ENCODE results near the gene FREM2.

The FREM2 gene

GRCh38 chr13:38785042-38785441 is 98.2 kb downstream of the FREM2 start:
- Histone ChIP-seq H3K9me3 (ENCODE audit: control insufficient read depth, low read length) (no peaks in the 10 kb centered on the region), H3K4me1 (ENCODE audit: control insufficient read depth, insufficient read depth, low read length, poor library complexity, severe bottlenecking) (no peaks in the 10 kb centered on the region), H3K27ac (ENCODE audit: low read depth, low read length, severe bottlenecking) (no peak overlapping the region), H3K36me3 (ENCODE audit: control insufficient read depth, insufficient read depth, low read length) (no peaks in the 10 kb centered on the region), H3K4me3 (ENCODE audit: extremely low read depth, insufficient read depth, low read length, poor library complexity, severe bottlenecking) (no peak overlapping the region)
- WGBS, 2 experiments (ENCODE audit: insufficient coverage in 2 of 2), result 83 to 100% methylated on average over 1 of the region's 2 CpGs

- no peak overlapping the region for H3K27ac ChIP-seq (ENCODE audit: low read depth, low read length, severe bottlenecking)
- H3K9me3 ChIP-seq (ENCODE audit: control insufficient read depth, low read length), result no peaks in the 10 kb centered on the region
- H3K36me3 ChIP-seq (ENCODE audit: control insufficient read depth, insufficient read depth, low read length), result no peaks in the 10 kb centered on the region
- no peak overlapping the region for H3K4me3 ChIP-seq (ENCODE audit: extremely low read depth, insufficient read depth, low read length, poor library complexity, severe bottlenecking)
- 80 to 100% methylated on average over 1 of the region's 1 CpG for WGBS, 2 experiments (ENCODE audit: insufficient coverage in 2 of 2)
- H3K4me1 ChIP-seq (ENCODE audit: control insufficient read depth, insufficient read depth, low read length, poor library complexity, severe bottlenecking), result no peaks in the 10 kb centered on the region
These were observed 98.6 kb downstream of the FREM2 start for GRCh38 chr13:38785490-38785889.

GRCh38 chr13:38787550-38787949 is 100.7 kb downstream of the FREM2 start:
- no peak overlapping the region for H3K4me3 ChIP-seq (ENCODE audit: extremely low read depth, insufficient read depth, low read length, poor library complexity, severe bottlenecking)
- H3K9me3 ChIP-seq (ENCODE audit: control insufficient read depth, low read length), result no peaks in the 10 kb centered on the region
- WGBS, 2 experiments (ENCODE audit: insufficient coverage in 2 of 2), result no CpG with 5 or more reads among the region's 1 CpG
- no peak overlapping the region for H3K27ac ChIP-seq (ENCODE audit: low read depth, low read length, severe bottlenecking)
- H3K36me3 ChIP-seq (ENCODE audit: control insufficient read depth, insufficient read depth, low read length), result no peaks in the 10 kb centered on the region
- no peaks in the 10 kb centered on the region for H3K4me1 ChIP-seq (ENCODE audit: control insufficient read depth, insufficient read depth, low read length, poor library complexity, severe bottlenecking)

GRCh38 chr13:38796890-38797289 is 110.0 kb downstream of the FREM2 start:
- no CpG with 5 or more reads among the region's 1 CpG for WGBS, 2 experiments (ENCODE audit: insufficient coverage in 2 of 2)
- Histone ChIP-seq H3K4me3 (ENCODE audit: extremely low read depth, insufficient read depth, low read length, poor library complexity, severe bottlenecking) (no peak overlapping the region), H3K27ac (ENCODE audit: low read depth, low read length, severe bottlenecking) (no peak overlapping the region), H3K36me3 (ENCODE audit: control insufficient read depth, insufficient read depth, low read length) (no peaks in the 10 kb centered on the region), H3K4me1 (ENCODE audit: control insufficient read depth, insufficient read depth, low read length, poor library complexity, severe bottlenecking) (no peaks in the 10 kb centered on the region), H3K9me3 (ENCODE audit: control insufficient read depth, low read length) (no peaks in the 10 kb centered on the region)

GRCh38 chr13:38803531-38803930 is 116.7 kb downstream of the FREM2 start:
- peaks cover 6% of the 10 kb centered on the region for H3K4me1 ChIP-seq (ENCODE audit: control insufficient read depth, insufficient read depth, low read length, poor library complexity, severe bottlenecking)
- no peak overlapping the region for H3K4me3 ChIP-seq (ENCODE audit: extremely low read depth, insufficient read depth, low read length, poor library complexity, severe bottlenecking)
- peak overlapping the region; percentile 38 for H3K27ac ChIP-seq (ENCODE audit: low read depth, low read length, severe bottlenecking)
- H3K36me3 ChIP-seq (ENCODE audit: control insufficient read depth, insufficient read depth, low read length), result no peaks in the 10 kb centered on the region
- no peaks in the 10 kb centered on the region for H3K9me3 ChIP-seq (ENCODE audit: control insufficient read depth, low read length)
- WGBS, 2 experiments (ENCODE audit: insufficient coverage in 2 of 2), result no CpG with 5 or more reads among the region's 2 CpGs

- Histone ChIP-seq H3K36me3 (ENCODE audit: control insufficient read depth, insufficient read depth, low read length) (no peaks in the 10 kb centered on the region), H3K9me3 (ENCODE audit: control insufficient read depth, low read length) (no peaks in the 10 kb centered on the region), H3K4me1 (ENCODE audit: control insufficient read depth, insufficient read depth, low read length, poor library complexity, severe bottlenecking) (peaks cover 6% of the 10 kb centered on the region), H3K27ac (ENCODE audit: low read depth, low read length, severe bottlenecking) (peak overlapping the region; percentile 38), H3K4me3 (ENCODE audit: extremely low read depth, insufficient read depth, low read length, poor library complexity, severe bottlenecking) (no peak overlapping the region)
- WGBS, 2 experiments (ENCODE audit: insufficient coverage in 2 of 2), result 80% methylated on average over 1 of the region's 2 CpGs; no CpG with 5 or more reads in 1 of the 2 experiments
These were observed 117.2 kb downstream of the FREM2 start for GRCh38 chr13:38804061-38804460.

GRCh38 chr13:38804536-38804935 is 117.7 kb downstream of the FREM2 start:
- H3K4me3 ChIP-seq (ENCODE audit: extremely low read depth, insufficient read depth, low read length, poor library complexity, severe bottlenecking), result no peak overlapping the region
- no peaks in the 10 kb centered on the region for H3K9me3 ChIP-seq (ENCODE audit: control insufficient read depth, low read length)
- H3K27ac ChIP-seq (ENCODE audit: low read depth, low read length, severe bottlenecking), result no peak overlapping the region
- WGBS, 2 experiments (ENCODE audit: insufficient coverage in 2 of 2), result 67% methylated on average over 1 of the region's 1 CpG
- H3K36me3 ChIP-seq (ENCODE audit: control insufficient read depth, insufficient read depth, low read length), result no peaks in the 10 kb centered on the region
- H3K4me1 ChIP-seq (ENCODE audit: control insufficient read depth, insufficient read depth, low read length, poor library complexity, severe bottlenecking), result peaks cover 6% of the 10 kb centered on the region

- WGBS, 2 experiments (ENCODE audit: insufficient coverage in 2 of 2), result no CpG with 5 or more reads among the region's 1 CpG
These were observed 127.5 kb downstream of the FREM2 start for GRCh38 chr13:38814331-38814730.

GRCh38 chr13:38819053-38819452 is 132.2 kb downstream of the FREM2 start:
- WGBS, 2 experiments (ENCODE audit: insufficient coverage in 2 of 2), result 60% methylated on average over 1 of the region's 1 CpG; no CpG with 5 or more reads in 1 of the 2 experiments
- no peak overlapping the region for H3K27ac ChIP-seq (ENCODE audit: low read depth, low read length, severe bottlenecking)
- no peak overlapping the region for H3K4me3 ChIP-seq (ENCODE audit: extremely low read depth, insufficient read depth, low read length, poor library complexity, severe bottlenecking)
- H3K4me1 ChIP-seq (ENCODE audit: control insufficient read depth, insufficient read depth, low read length, poor library complexity, severe bottlenecking), result no peaks in the 10 kb centered on the region
- no peaks in the 10 kb centered on the region for H3K9me3 ChIP-seq (ENCODE audit: control insufficient read depth, low read length)
- H3K36me3 ChIP-seq (ENCODE audit: control insufficient read depth, insufficient read depth, low read length), result no peaks in the 10 kb centered on the region

More at GRCh38 chr13:38814331-38814730, 127.5 kb downstream of the FREM2 start:
- Histone ChIP-seq H3K27ac (ENCODE audit: low read depth, low read length, severe bottlenecking) (no peak overlapping the region), H3K4me1 (ENCODE audit: control insufficient read depth, insufficient read depth, low read length, poor library complexity, severe bottlenecking) (no peaks in the 10 kb centered on the region), H3K36me3 (ENCODE audit: control insufficient read depth, insufficient read depth, low read length) (no peaks in the 10 kb centered on the region), H3K9me3 (ENCODE audit: control insufficient read depth, low read length) (no peaks in the 10 kb centered on the region), H3K4me3 (ENCODE audit: extremely low read depth, insufficient read depth, low read length, poor library complexity, severe bottlenecking) (no peak overlapping the region)

GRCh38 chr13:38819596-38819995 is 132.7 kb downstream of the FREM2 start:
- Histone ChIP-seq H3K4me1 (ENCODE audit: control insufficient read depth, insufficient read depth, low read length, poor library complexity, severe bottlenecking) (no peaks in the 10 kb centered on the region), H3K27ac (ENCODE audit: low read depth, low read length, severe bottlenecking) (no peak overlapping the region), H3K4me3 (ENCODE audit: extremely low read depth, insufficient read depth, low read length, poor library complexity, severe bottlenecking) (no peak overlapping the region), H3K36me3 (ENCODE audit: control insufficient read depth, insufficient read depth, low read length) (no peaks in the 10 kb centered on the region), H3K9me3 (ENCODE audit: control insufficient read depth, low read length) (no peaks in the 10 kb centered on the region)
- no CpG with 5 or more reads among the region's 2 CpGs for WGBS, 2 experiments (ENCODE audit: insufficient coverage in 2 of 2)

GRCh38 chr13:38821770-38822551 is 135.1 kb downstream of the FREM2 start:
- Histone ChIP-seq H3K27ac (ENCODE audit: low read depth, low read length, severe bottlenecking) (peak overlapping the region; percentile 82), H3K4me1 (ENCODE audit: control insufficient read depth, insufficient read depth, low read length, poor library complexity, severe bottlenecking) (no peaks in the 10 kb centered on the region)
- 63 to 64% methylated on average over 4 to 6 of the region's 8 CpGs for WGBS, 2 experiments (ENCODE audit: insufficient coverage in 2 of 2)

More at GRCh38 chr13:38821770-38822551, 135.1 kb downstream of the FREM2 start:
- Histone ChIP-seq H3K36me3 (ENCODE audit: control insufficient read depth, insufficient read depth, low read length) (no peaks in the 10 kb centered on the region), H3K9me3 (ENCODE audit: control insufficient read depth, low read length) (no peaks in the 10 kb centered on the region), H3K4me3 (ENCODE audit: extremely low read depth, insufficient read depth, low read length, poor library complexity, severe bottlenecking) (no peak overlapping the region)

All from mesodermal cell (in vitro differentiated cells).